GM18861 (cell line): ENCODE data around the gene SAA2.
A peak's percentile ranks its signal among the peaks of the same experiment; 100 is the strongest.
"Not testable (repeated sequence)": the region's sequence is repeated elsewhere in the genome, so short reads cannot be mapped to it uniquely, and the experiment has no call there.

Experiments used
- ATAC-seq: cut with Tn5 transposase; IDR thresholded peaks from one replicate; pipeline ENCODE4 v1.9.1; 2021; ENCODE audit not compliant: unreplicated experiment

The SAA2 gene

DNA sequence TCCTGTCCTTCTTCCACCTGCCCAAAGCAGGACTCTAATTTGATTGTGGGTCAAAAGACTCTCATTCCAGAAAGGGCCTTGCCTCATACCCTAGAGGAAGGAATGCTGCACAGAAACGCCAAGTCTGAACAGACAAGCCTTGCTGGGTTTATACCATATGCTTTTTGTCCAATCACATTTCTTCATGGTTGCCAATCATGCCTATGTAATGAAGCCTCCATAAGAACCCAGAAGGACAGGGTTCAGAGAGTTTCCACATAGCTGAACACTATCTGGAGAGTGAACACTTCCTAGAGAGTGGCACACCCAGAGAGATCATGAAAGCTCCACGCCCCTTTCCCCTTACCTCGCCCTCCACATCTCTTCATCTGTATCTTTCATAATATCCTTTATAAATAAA, 4.8 kb upstream of the SAA2 start:
- ATAC-seq = no peak

DNA sequence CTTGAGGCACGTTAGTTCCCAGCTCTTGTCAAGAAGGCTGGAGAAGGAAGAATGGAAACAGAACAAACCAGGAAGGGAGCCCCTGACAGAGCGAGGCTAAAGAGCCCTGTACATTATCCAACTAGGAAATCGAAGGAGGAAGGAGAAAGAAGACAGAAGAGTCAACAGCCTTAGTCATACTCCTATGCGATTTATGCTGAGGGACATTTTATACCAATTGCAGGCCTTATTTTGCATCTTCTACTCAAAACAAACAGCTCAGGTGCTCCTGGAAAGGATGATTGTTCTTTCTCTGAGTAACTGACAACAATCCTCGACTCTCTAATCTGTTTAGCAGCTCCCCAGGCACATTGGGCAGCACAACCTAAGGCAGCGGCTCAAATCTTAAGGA, 1.3 kb downstream of the SAA2 start:
- ATAC-seq = not testable (repeated sequence)

DNA sequence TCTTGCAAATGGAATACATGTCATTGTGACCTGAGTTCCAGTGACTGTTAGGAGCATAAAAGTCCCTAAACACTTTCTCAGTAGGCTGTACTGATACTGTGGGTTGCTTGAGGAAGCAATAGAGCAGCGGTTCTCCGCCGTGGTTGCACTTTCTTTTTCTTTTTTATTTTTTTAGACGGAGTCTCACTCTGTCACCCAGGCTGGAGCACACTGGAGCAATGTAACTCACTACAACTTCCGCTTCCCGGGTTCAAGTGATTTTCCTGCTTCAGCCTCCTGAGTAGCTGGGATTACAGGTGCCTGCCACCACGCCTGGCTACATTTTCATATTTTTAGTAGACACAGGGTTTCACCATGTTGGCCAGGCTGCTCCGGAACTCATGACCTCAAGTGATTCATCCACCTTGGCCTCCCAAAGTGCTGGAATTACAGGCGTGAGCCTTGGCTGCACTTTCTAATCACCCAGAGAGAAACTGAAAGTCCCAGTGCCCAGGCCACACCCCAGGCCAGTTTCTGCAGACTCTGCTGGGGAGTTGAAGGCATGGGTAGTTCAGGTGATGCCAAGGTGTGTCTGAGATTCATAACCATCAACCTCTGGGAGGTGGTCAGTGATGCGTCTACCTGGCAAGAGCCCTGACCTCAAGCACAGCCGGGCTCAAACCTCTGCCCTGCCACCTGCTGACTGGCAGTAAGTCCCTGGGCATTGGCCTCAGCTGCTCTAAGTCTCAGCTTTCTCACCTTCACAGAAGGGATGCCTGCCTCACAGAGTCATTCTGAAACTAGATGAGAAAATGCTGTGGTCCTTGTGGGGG, 1.9 kb downstream of the SAA2 start:
- peak; percentile 87 for ATAC-seq

DNA sequence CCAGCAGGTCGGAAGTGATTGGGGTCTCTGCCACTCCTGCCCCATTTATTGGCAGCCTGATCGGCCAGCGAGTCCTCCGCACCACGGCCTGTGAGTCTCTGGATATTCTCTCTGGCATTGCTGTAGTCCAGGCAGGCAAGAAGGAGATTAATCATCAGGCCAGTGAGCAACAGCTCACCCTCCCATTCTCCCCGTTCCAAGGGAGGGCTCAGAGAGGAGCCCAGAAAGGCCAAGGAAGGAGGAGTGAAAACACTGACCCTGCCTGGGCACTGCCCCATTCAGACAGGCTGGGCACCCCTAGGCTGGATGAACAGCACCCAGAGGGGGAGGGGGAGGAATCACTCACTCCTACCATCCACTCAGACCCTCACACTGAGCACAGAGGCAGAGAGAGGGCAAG, 3.1 kb downstream of the SAA2 start:
- no peak for ATAC-seq

DNA sequence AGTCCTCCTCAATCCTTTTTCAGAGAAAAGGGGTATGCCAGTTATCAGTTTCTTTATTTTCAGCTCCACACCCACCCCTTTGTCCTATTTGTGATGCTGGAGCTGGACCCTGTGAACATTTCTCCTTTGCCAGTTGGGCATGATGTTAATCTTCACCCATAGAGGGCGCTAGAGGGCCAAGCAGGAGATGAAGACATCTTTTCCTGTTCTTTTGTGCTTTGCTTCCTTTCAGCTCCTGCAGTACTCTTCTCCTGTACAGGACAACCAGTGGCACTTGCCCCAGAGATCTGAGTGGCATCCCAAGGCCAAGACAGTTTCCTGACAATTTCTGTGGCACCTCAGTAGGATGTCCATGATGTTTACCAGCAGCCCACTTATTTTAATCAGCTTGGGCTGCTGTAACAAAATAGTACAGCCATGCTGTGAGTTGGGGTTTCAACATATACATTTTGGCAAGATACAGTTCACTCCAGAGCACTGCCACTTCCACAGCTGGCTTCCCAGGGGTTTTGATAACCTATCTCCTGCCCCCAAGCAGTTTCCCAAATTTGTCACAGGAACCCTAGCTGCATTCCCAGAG, 4.6 kb downstream of the SAA2 start:
- no peak for ATAC-seq

DNA sequence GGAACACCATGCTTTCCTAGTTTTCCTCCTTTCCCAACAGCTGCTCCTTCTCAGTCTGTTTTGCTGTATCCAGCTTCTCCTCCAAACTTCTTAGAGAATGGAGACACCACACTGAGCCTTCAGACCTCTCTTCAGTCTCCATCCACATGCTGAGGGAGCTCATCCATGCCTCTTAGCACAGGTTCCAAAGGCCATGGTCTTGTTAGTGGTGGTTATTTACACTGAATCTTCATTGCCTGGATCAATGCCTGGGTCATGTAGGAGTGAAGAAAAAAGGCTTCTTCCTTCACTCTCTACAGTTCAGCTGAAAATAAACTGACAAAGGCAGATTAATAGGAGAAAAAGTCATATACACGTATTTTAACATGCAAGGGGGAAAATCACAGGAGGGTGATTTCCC, 8.8 kb downstream of the SAA2 start:
- ATAC-seq = no peak

DNA sequence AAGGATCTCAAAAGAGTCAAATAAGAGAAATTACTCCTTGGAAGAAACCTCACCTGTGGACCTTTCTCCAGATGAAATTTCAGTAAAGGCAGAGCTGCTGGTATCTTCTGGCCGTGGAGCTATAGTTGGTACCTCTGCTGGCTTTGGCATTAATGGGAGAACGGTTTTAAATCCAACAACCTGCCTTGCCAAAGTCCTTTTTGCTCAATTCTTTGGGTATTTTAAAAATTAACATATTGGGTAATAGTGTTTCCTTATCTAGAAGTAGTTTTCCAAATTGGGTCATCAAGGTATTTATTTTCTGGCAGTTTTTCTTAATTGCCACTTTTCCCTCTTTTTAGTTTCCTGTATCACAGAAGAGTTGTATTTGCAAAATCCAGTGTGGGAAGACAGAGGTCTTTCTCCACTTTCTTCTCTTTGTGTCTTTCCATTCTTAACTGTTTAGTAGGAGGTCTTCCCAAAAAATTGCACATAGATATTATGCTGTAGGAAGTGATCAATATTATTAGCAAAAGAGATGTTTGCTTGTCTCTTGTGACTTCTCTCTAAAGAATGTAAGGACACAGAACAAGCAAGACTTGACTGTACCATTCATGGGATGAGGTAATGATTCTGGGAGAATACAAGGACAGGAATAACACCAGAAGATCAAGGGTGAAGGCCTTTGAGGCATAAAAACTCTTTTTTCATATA, 11.7 kb downstream of the SAA2 start, which contains the start of gene SAA4:
TSS of gene SAA4 (minus strand) at position 139 of the 693 bp plus-strand sequence. CDS start 876 bp downstream, outside the sequence.
- no peak for ATAC-seq

DNA sequence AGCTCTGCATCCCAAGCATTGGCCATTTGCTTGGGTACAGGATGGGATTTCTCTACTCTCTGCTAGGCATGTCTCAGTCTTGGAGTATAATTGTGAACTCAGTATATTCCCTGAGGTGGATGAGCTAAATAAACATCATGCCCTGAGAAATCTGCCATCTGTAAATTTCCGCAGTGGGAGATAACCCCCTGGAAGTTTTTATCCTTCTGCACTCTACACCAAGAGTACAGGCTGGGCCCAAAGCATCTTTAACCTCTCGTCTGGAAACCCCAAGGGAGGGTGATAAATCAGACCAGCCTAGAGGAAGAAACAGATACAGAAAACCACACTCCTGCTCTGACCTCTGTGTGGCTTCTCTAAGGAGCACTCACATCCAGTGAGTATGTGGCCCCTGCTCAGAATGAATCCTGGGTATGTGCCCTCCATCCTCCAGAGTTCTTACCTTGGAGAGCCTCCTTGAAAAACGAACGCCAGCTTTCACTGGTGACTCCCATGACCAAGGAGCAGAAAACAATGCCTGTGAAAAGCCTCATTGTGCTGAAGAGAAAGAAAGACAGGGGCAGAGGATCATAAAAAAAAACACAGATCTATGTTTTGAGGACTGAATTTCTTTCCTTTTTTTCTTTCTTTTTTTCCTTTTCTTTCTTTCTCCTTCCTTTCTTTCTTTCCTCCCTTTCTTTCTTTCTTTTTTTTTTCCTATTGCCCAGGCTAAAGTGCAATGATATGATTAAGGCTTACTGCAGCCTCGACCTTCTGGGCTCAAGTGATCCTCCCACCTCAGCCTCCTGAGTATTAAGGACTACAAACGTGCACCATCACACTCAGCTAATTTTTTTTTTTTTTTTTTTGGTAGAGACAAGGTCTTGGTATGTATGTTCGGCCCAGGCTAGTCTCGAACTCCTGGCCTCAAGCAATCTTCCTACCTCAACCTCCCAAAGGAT, 12.8 kb downstream of the SAA2 start:
- no peak for ATAC-seq

DNA sequence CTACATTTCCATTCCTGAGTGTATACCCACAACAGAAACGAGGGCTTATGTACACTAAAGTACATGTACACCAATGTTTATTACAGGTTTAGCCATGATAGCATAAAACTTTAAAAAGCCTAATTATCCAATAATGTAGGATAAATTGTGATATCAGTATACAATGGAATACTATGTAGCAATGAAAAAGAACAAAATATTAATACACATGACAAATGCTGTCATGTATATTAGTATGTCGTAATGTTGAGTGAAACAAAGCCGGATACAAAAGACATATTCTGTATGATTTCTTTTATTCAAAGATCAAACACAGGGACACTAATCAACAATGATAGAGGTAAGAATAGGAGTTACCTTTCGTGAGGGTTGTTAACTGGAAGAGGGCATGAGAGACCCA, 14.6 kb downstream of the SAA2 start:
- ATAC-seq = no peak

DNA sequence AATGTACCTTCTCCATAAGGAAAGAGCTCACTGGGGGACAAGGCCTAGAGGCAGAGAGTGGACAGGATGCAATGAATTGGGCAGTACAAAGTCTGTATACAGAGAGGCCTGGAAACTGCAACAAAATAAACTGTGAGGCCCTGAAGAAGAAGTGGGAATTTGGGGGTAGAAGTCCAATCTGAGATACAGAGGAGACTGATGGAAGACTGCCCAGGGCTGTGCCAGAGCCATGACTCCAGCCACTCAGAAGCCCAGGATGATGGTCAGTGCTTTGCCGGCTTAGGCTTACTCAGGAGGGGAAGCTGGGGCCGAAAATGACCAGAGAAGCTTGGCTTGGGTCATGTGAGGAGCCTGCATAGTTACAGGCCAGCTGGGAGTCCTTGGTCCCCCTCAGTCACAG, 17.6 kb downstream of the SAA2 start:
- ATAC-seq = no peak

DNA sequence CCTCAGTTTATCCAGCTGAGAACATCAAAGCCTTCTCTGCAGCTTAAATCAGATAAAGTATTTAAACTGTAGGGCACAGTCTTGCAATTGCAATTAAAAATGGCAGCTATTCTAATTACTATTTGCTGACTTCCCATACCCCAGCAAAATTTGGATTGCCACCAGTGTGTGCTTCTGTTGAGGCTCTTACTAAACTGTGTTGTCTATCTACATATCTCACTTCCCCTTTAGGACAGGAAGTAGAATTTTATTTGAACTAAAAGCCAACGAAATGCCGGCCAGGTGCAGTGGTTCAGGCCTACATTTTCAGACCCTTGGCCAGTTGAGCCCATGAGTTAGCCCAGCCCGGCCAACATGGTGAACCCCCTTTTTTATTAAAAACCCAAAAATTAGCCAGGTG, 19.0 kb downstream of the SAA2 start:
- peak; percentile 92 for ATAC-seq

DNA sequence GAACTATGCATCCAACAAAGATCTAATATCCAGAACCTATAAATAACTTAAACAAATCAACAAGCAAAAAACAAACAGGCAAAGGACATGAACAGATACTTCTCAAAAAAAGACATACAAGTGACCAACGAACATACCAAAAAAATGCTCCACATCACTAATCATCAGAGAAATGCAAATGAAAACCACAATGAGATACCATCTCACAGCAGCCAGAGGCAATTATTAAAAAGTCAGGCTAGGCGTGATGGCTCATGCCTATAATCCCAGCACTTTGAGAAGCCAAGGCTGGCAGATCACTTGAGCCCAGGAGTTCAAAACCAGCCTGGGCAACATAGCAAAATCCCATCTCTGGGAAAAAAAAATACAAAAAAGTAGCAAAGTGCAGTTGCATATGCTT, 22.6 kb downstream of the SAA2 start:
- peak; percentile 36 for ATAC-seq

DNA sequence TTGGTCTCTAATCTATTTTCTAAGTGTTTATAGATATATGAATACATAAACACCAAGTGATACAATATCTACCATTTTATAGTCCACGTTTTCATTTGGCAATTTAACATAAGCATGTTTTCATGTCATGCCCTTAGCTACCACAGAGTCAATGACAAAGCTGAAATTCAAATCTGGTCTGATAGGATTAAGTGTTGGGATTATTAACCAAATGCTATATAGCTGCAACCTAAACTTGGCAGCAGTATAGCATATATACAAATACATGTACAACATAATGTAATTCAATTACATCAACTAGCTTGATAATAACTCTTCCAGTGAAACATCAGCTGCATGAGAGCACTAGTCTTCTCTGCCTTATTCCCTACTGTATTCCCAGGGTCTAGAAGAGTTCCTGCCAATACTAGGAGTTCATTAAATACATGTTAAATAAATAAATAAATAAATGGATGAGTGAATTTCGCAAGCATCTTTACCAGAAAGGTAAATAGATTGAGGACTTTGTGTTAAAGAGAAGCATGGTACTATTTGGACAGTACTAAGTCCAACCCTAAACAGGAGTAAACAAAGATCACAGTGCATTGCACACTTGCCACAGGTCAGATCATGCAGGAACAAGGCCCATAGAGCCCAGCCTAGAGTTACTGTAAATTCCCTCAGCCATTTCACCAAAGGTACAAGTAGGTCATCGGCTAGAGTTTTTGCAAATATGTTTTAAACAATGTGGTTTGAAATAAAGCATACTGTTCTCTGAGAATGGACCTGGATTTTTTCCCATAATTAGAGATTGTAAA, 24.7 kb downstream of the SAA2 start:
- ATAC-seq = no peak

DNA sequence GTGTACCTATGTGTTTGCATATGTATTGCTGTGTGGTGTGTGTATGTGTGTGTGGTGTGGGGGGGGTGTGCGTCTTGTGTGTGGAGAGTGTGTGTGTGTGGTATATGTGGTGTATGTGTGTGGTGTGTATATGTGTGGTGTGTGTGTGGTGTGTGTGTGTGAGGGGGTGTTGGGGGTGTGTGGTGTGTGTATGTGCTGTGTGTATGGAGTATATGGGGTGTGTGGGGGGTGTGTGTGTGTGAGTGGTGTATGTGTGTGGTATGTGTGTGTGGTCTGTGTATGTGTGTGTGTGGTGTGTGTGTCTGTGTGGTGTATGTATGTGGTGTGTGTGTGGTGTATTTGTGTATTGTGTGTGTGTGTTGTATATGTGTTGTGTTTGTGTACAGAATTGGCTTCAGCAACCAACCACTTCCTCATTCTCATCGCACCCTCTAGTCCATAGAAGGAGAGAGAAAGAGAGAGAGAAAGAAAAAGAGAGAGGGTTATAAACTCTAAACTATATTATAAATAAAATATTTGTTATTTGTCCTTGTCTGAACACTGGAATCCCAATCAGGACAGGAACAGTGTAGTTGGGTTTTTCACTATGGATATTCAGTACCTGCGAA, 25.6 kb downstream of the SAA2 start:
- ATAC-seq = no peak

DNA sequence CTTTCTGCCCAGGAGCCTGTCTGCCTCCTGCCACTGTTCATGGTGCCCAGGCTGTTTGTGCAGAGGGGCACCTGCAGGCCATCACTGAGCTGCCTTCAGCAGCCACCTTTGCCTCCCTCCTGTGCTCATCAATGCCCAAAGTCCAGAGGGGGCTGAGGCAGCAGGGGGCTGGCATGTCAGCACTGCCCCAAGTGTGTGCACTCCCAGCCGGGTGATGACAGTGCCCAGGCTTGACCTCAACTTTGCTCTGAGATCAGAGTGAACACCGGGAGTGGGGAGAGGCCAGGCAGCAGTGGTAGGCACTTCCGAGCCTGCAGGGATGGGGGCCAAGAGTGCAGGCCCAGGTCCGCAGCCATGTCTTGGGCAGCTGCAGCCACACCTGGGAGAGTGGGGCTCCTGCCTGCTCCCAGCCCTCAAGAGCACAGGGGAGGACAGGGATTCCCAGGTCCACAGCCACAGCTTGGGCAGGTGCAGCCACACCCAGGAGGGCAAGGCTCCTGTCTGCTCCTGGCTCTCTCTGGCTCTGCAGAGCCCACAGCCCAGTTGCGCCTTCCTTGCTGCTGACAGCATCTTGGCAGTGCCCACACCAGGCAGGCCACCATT, 27.1 kb downstream of the SAA2 start:
- no peak for ATAC-seq

DNA sequence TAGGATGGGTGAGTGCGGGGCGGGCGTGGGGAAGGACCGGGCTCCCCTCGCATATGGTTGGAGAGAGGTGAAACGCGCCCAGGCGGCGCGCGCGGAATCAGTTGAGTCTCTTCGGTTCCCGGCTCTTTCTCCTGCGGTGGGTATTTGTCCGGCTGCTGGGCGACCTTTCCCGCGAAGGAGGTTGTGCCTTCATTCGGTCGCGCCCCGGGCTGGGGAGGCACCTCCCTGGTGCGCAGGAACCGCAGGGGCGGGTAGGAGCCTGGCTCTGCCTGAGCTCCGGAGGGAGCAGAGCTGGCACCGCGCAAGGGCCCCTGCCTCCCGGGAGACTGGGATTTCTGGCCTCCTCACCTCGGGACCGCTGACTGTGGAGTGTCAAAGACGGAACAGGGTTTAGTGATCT, 39.4 kb downstream of the SAA2 start:
- no peak for ATAC-seq

DNA sequence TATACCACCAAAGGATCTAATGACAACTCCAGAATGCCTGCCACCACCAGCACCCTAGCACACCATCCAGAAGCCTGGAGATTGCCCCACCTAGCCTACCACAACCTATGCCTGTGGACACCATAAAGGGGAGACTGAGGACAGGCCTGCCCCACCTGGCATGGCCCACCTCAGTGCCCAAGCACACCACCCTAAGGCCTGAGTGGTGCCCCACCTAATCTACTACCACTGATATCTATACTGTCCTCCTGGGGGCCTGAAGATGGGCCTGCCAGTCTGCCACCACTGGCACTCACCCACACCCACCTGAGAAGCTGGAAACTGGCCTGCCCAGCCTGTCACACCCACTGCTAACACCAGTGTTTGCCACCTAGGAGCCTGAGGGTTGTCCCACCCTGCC, 43.7 kb downstream of the SAA2 start:
- ATAC-seq = no peak

DNA sequence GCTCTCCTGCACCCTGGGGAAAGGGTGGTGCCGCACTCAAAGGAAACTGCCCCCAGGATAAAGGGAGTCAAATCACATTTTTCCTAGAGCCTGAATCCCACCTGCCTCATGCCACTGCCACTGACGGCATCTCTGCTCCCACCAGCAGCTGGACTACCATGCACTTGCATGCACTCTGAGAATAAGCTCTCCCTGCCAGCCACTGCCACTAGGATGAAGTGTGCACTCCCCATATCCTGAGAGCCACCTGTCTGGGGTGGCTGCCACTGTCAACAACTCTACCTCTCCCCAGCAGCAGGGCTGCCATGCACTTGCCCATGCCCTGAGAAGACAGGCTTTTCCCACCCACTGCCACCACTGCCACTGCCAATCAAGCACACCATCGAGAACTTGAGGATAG, 44.2 kb downstream of the SAA2 start:
- no peak for ATAC-seq

DNA sequence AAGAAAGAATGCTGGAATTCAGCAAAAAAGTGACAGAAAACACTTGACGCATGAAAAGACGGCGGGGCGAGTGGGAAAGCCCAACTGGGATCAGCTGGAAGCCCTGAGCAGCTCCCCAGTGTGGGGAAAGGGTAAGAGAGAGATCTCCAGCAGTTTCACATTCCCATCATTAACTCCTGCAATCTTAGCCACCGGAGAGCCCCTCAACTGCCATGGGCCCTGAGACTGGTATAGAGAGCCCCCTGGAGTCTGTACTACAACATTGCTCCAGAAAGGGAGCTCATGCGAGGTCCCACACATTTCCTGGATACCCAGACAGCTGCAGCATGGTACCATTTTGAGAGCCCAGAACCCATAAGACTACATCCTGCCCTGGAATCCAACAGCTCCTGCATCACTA, 44.7 kb downstream of the SAA2 start:
- ATAC-seq = no peak
